Pancreas (tissue), 10 donors: Measurements from ENCODE around the gene SLAIN2. TPM values are rescaled to one million over a fixed set of nuclear protein-coding genes. Genes with fewer than 3 reads are reported as not detected.
A peak's percentile ranks its signal among the peaks of the same experiment; 100 is the strongest.
"Not testable (repeated sequence)": the region's sequence is repeated elsewhere in the genome, so short reads cannot be mapped to it uniquely, and the experiment has no call there.

Experiments
- ATAC-seq, 4 donors: fragments of 200-7000 bp; cut with Tn5 transposase; one replicate each; pipeline versions ENCODE4 v1.8.0 to v1.9.1; 2020; ENCODE audit warnings: mild to moderate bottlenecking in 4 of 4, moderate library complexity in 4 of 4
- DNase-seq, 6 donors: peaks; one replicate each; pipeline ENCODE4 v3.0.0-alpha.2; 2020
- FAIRE-seq: peaks from 2 replicates; lab custom pipeline; 2012; peaks lifted over from hg19 to GRCh38; lab: Jason Lieb, UNC
- H3K27ac ChIP-seq, 4 donors: fragments of 200-600 bp; sonication (generic); 1 replicate in 3 of 4; 2 replicates in 1 of 4; pipeline versions ENCODE4 v1.5.0 to v1.8.0; 2020
- H3K27me3 ChIP-seq, 4 donors: fragments of 200-600 bp; one replicate each; pipeline ENCODE4 v1.8.0; 2021
- H3K36me3 ChIP-seq, 3 donors: fragments of 200-600 bp; sonication (generic) in 1 of 3; one replicate each; pipeline versions ENCODE4 v1.5.0 to v1.8.0; 2020 to 2021
- H3K4me1 ChIP-seq, 3 donors: fragments of 200-600 bp; one replicate each; pipeline ENCODE4 v1.8.0; 2021
- H3K4me3 ChIP-seq, 4 donors: fragments of 200-600 bp; sonication (generic) in 2 of 4; one replicate each; pipeline versions ENCODE4 v1.5.0 to v1.8.0; 2020 to 2021
- H3K9me3 ChIP-seq, 4 donors: fragments of 200-600 bp; one replicate each; pipeline ENCODE4 v1.8.0; 2021
- CTCF ChIP-seq, 4 donors: fragments of 200-600 bp; sonication (generic) in 3 of 4; IDR thresholded peaks; one replicate each; pipeline versions ENCODE4 v1.5.0 to v1.8.0; 2021; ENCODE audit warnings: antibody characterized with exemption in 4 of 4
- WGBS, 2 donors: extraction: QIAGEN DNeasy Blood & Tissue Kit; methylation state at CpG; one replicate each; pipeline ENCODE4 v1.1.7; 2013; 5-methylcytosine and 5-hydroxymethylcytosine counted together
- intact Hi-C, 3 donors: fragments of 100-400 bp; cut with DNase I; formaldehyde crosslinking; loops; one replicate each; pipeline versions ENCODE4 v1.11.1 to v1.14.2; 2022
- polyA plus RNA-seq, 2 donors: library from polyadenylated mRNA; stranded (reverse); fragments of 200-250 nt; gene quantifications; one replicate each; pipeline ENCODE4 v1.2.3, GENCODE V29; 2013
- total RNA-seq, 6 donors: library from RNA; stranded (reverse); fragmentation: NEBNext Ultra II Directional in 4 of 6; extraction: Animal tissue kit (Norgen Biotek cat#: 25700) in 4 of 6; gene quantifications; one replicate each; pipeline versions ENCODE4 v1.2.1 to v1.2.4, GENCODE V29; 2021 to 2023
- donor health status: healthy with polysubstance abuse.
- donor health status: DM: no; HTN: no; CAD: no; lungs with moderate emphysema.
- donor health status: DM: no; HTN: no; CAD: no.
- donor health status: control.
- donor health status: control.
- donor health status: Bipolar disorder and iron deficiency.
- donor health status: DM: yes; HTN: yes; CAD: no.
- donor health status: DM: no; HTN: no; CAD: no.
- donor health status: DM: no; HTN: no; CAD: no.
- donor health status: DM: yes; HTN: yes; CAD: no.

The SLAIN2 gene
- total and polyA plus RNA-seq, 8 donors = 7.0 to 41.4 (median 28.5) TPM

- DNase-seq = no peak
- ATAC-seq = no peak
- no peak for TF ChIP-seq CTCF (IDR thresholded peaks at IDR 0.05)
- no peaks in the 10 kb centered on the region for H3K36me3 ChIP-seq
- no peak for FAIRE-seq
- intact Hi-C loops = no loop called here
- no peak overlapping the region for H3K4me3 ChIP-seq
- H3K9me3 ChIP-seq = no peaks in the 10 kb centered on the region
- H3K27me3 ChIP-seq = no peaks in the 10 kb centered on the region
- H3K4me1 ChIP-seq = no peaks in the 10 kb centered on the region
- H3K27ac ChIP-seq = no peak overlapping the region
- WGBS, 2 donors = 43 to 60% methylated on average over 2 of the region's 2 CpGs
Observed at GRCh38 chr4:48439988-48440387, 98.7 kb downstream of the SLAIN2 start.

- H3K27ac ChIP-seq, intact Hi-C loops, H3K36me3 ChIP-seq, FAIRE-seq, H3K9me3 ChIP-seq, ATAC-seq, H3K4me3 ChIP-seq, H3K27me3 ChIP-seq, DNase-seq, H3K4me1 ChIP-seq: not testable (repeated sequence)
- 79 to 81% methylated on average over 5 of the region's 5 CpGs for WGBS, 2 donors
Observed at GRCh38 chr4:48440914-48441313, 99.6 kb downstream of the SLAIN2 start.

GRCh38 chr4:48445704-48446103, 104.4 kb downstream of the SLAIN2 start:
- H3K27me3 ChIP-seq = no peaks in the 10 kb centered on the region
- no peaks in the 10 kb centered on the region for H3K36me3 ChIP-seq
- intact Hi-C loops = no loop called here
- no peak overlapping the region for H3K27ac ChIP-seq
- ATAC-seq (no peak), DNase-seq (no peak), FAIRE-seq (peak; percentile 43)
- H3K4me3 ChIP-seq = no peak overlapping the region
- no peaks in the 10 kb centered on the region for H3K4me1 ChIP-seq
- no peaks in the 10 kb centered on the region for H3K9me3 ChIP-seq
- TF ChIP-seq CTCF (IDR thresholded peaks at IDR 0.05) = peak; percentile 21 to 49 (median 32)
- WGBS, 2 donors = 2 to 9% methylated on average over 3 of the region's 3 CpGs

GRCh38 chr4:48446642-48447041, 105.3 kb downstream of the SLAIN2 start:
- no peak for TF ChIP-seq CTCF (IDR thresholded peaks at IDR 0.05)
- no peaks in the 10 kb centered on the region for H3K36me3 ChIP-seq
- WGBS, 2 donors = 85 to 88% methylated on average over 1 of the region's 1 CpG
- H3K4me3 ChIP-seq = no peak overlapping the region
- no peaks in the 10 kb centered on the region for H3K27me3 ChIP-seq
- ATAC-seq (no peak), FAIRE-seq (no peak), DNase-seq (no peak)
- H3K27ac ChIP-seq = no peak overlapping the region
- no peaks in the 10 kb centered on the region for H3K9me3 ChIP-seq
- H3K4me1 ChIP-seq = no peaks in the 10 kb centered on the region
- intact Hi-C loops = no loop called here

GRCh38 chr4:48449151-48449550, 107.8 kb downstream of the SLAIN2 start:
- DNase-seq = no peak
- no peak for FAIRE-seq

More at GRCh38 chr4:48449151-48449550, 107.8 kb downstream of the SLAIN2 start:
- 74 to 79% methylated on average over 10 of the region's 10 CpGs for WGBS, 2 donors
- Histone ChIP-seq H3K4me1 (no peaks in the 10 kb centered on the region), H3K36me3 (no peaks in the 10 kb centered on the region), H3K27me3 (no peaks in the 10 kb centered on the region), H3K27ac (no peak overlapping the region), H3K9me3 (no peaks in the 10 kb centered on the region), H3K4me3 (no peak overlapping the region)
- intact Hi-C loops = no loop called here
- ATAC-seq = no peak
- TF ChIP-seq CTCF (IDR thresholded peaks at IDR 0.05) = no peak
